Measurements from ENCODE around the gene LATS1. TPM values are rescaled to one million over a fixed set of nuclear protein-coding genes. Genes with fewer than 3 reads are reported as not detected.
"Not testable (repeated sequence)": the region's sequence is repeated elsewhere in the genome, so short reads cannot be mapped to it uniquely, and the experiment has no call there.

The LATS1 gene
- total RNA-seq, 1 donor from 2014 or later: 29.8 TPM

- H3K4me3 ChIP-seq: no peak overlapping the region
- intact Hi-C loops (cut with DNase I): no loop called here
- DNase-seq: no peak
- H3K27ac ChIP-seq: no peak overlapping the region
- no peak for TF ChIP-seq CTCF (IDR thresholded peaks at IDR 0.05)
- no peaks in the 10 kb centered on the region for H3K27me3 ChIP-seq
- H3K4me1 ChIP-seq: no peaks in the 10 kb centered on the region
- peaks cover 59% of the 10 kb centered on the region for H3K36me3 ChIP-seq
- ATAC-seq: no peak
- no peaks in the 10 kb centered on the region for H3K9me3 ChIP-seq
Observed at GRCh38 chr6:149694921-149695320, 23.0 kb downstream of the LATS1 start.

- Histone ChIP-seq H3K4me1 (no peaks in the 10 kb centered on the region), H3K4me3 (no peak overlapping the region), H3K36me3 (peaks cover 67% of the 10 kb centered on the region), H3K27ac (no peak overlapping the region), H3K27me3 (no peaks in the 10 kb centered on the region), H3K9me3 (no peaks in the 10 kb centered on the region)
- TF ChIP-seq CTCF (IDR thresholded peaks at IDR 0.05): no peak
- intact Hi-C loops (cut with DNase I): no loop called here
- no peak for DNase-seq
- ATAC-seq: no peak
Observed at GRCh38 chr6:149691201-149691600, 26.7 kb downstream of the LATS1 start.

- no peak for ATAC-seq
- Histone ChIP-seq H3K27me3 (no peaks in the 10 kb centered on the region), H3K36me3 (peaks cover 59% of the 10 kb centered on the region), H3K27ac (no peak overlapping the region), H3K4me3 (no peak overlapping the region), H3K9me3 (no peaks in the 10 kb centered on the region), H3K4me1 (no peaks in the 10 kb centered on the region)
- intact Hi-C loops (cut with DNase I): no loop called here
- no peak for TF ChIP-seq CTCF (IDR thresholded peaks at IDR 0.05)
- DNase-seq: no peak
Observed at GRCh38 chr6:149686230-149686629, 31.7 kb downstream of the LATS1 start.

GRCh38 chr6:149683256-149683859, 34.5 kb downstream of the LATS1 start:
- ATAC-seq (no peak), DNase-seq (no peak)
- Histone ChIP-seq H3K4me3 (no peak overlapping the region), H3K27ac (no peak overlapping the region), H3K9me3 (no peaks in the 10 kb centered on the region), H3K36me3 (peaks cover 49% of the 10 kb centered on the region), H3K27me3 (no peaks in the 10 kb centered on the region), H3K4me1 (no peaks in the 10 kb centered on the region)
- TF ChIP-seq CTCF (IDR thresholded peaks at IDR 0.05): no peak
- intact Hi-C loops (cut with DNase I): no loop called here

- peaks cover 58% of the 10 kb centered on the region for H3K36me3 ChIP-seq
- ATAC-seq; DNase-seq; H3K27me3 ChIP-seq; intact Hi-C loops (cut with DNase I); H3K9me3 ChIP-seq; H3K4me1 ChIP-seq; H3K27ac ChIP-seq; H3K4me3 ChIP-seq: not testable (repeated sequence)
Observed at GRCh38 chr6:149681845-149682244, 36.1 kb downstream of the LATS1 start.

GRCh38 chr6:149681209-149681608, 36.7 kb downstream of the LATS1 start:
- intact Hi-C loops (cut with DNase I): no loop called here
- H3K9me3 ChIP-seq: no peaks in the 10 kb centered on the region
- no peaks in the 10 kb centered on the region for H3K27me3 ChIP-seq
- DNase-seq (no peak), ATAC-seq (no peak)
- TF ChIP-seq CTCF (IDR thresholded peaks at IDR 0.05): no peak
- H3K27ac ChIP-seq: no peak overlapping the region
- no peak overlapping the region for H3K4me3 ChIP-seq
- H3K4me1 ChIP-seq: no peaks in the 10 kb centered on the region
- H3K36me3 ChIP-seq: peaks cover 64% of the 10 kb centered on the region
